Endothelial cell of umbilical vein (primary cell): Measurements from ENCODE around the gene MRPL9. TPM values are rescaled to one million over a fixed set of nuclear protein-coding genes. Genes with fewer than 3 reads are reported as not detected.

Experiments
- BruUV-seq: library from RNA; stranded (reverse); fragments of 400-500 nt; replicated peaks from 2 replicates; lab custom pipeline; 2021; lab: Mats Ljungman, UMichigan
- CTCF ChIA-PET: fragments of 300-600, 350-600 bp; sonication (Branson Sonifier 250); formaldehyde crosslinking; loops from one replicate; lab custom pipeline; 2021; ENCODE audit warnings: antibody characterized with exemption, inconsistent platforms; lab: Charles Lee
- POLR2A ChIA-PET: fragments of 300-600, 350-600 bp; sonication (Branson Sonifier 250); formaldehyde crosslinking; loops from one replicate; lab custom pipeline; 2021; ENCODE audit warnings: antibody characterized with exemption, inconsistent platforms; lab: Charles Lee
- DNase-seq: peaks from one replicate; pipeline ENCODE4 v3.0.0-alpha.2; 2011; ENCODE audit warnings: low read depth, low spot score
- FAIRE-seq: peaks from 2 replicates; lab custom pipeline; 2011; peaks lifted over from hg19 to GRCh38; lab: Jason Lieb, UNC
- H2AFZ ChIP-seq: 2 replicates; pipeline ENCODE4 v1.6.0; 2012; ENCODE audit warnings: low read depth, low read length, control low read depth, inconsistent platforms
- H3K27ac ChIP-seq: 2 replicates; pipeline ENCODE4 v1.5.1; 2011; ENCODE audit warnings: low read depth, mild to moderate bottlenecking, control low read depth, low read length, moderate library complexity; ENCODE audit not compliant: insufficient read depth
- H3K27me3 ChIP-seq, 2 experiments: 2 replicates each; pipeline versions ENCODE4 v1.6.0 to v1.6.1; 2011; ENCODE audit warnings: low read length in 2 of 2, mixed read lengths in 1 of 2; ENCODE audit not compliant: control insufficient read depth in 2 of 2, insufficient read depth in 2 of 2
- H3K36me3 ChIP-seq, 2 experiments: 2 replicates in 1 of 2; 3 replicates in 1 of 2; pipeline ENCODE4 v1.5.1; 2011; ENCODE audit warnings: low read length in 2 of 2, mild to moderate bottlenecking in 1 of 2, moderate library complexity in 1 of 2; ENCODE audit not compliant: control insufficient read depth in 2 of 2, insufficient read depth in 2 of 2; ENCODE audit errors: extremely low read depth in 1 of 2
- H3K4me1 ChIP-seq: 3 replicates; pipeline ENCODE4 v1.5.1; 2011; ENCODE audit warnings: mild to moderate bottlenecking, low read length; ENCODE audit not compliant: control insufficient read depth, insufficient read depth; ENCODE audit errors: extremely low read depth
- H3K4me2 ChIP-seq: 2 replicates; pipeline ENCODE4 v1.6.1; 2011; ENCODE audit warnings: low read length, control low read depth, mixed read lengths; ENCODE audit not compliant: insufficient read depth
- H3K4me3 ChIP-seq, 3 experiments: fragments of 200-600 bp in 1 of 3; sonication (generic), shearing (Covaris generic) in 1 of 3; replicated peaks in 1 of 3; 2 replicates each; pipeline ENCODE4 v1.5.1; 2011 to 2016; ENCODE audit warnings: control low read depth in 3 of 3, low read length in 3 of 3, mild to moderate bottlenecking in 2 of 3, inconsistent platforms in 1 of 3, low read depth in 1 of 3, moderate library complexity in 1 of 3; ENCODE audit not compliant: insufficient read depth in 1 of 3
- H3K79me2 ChIP-seq: 2 replicates; pipeline ENCODE4 v1.6.0; 2012; ENCODE audit warnings: low read length, inconsistent platforms; ENCODE audit not compliant: control insufficient read depth, insufficient read depth
- H3K9ac ChIP-seq: replicated peaks from 2 replicates; pipeline ENCODE3; 2011; ENCODE audit warnings: low read length, control low read depth; ENCODE audit not compliant: insufficient read depth; ENCODE audit errors: extremely low read depth
- H3K9me1 ChIP-seq: replicated peaks from 3 replicates; pipeline ENCODE4 v1.6.0; 2011; ENCODE audit warnings: mild to moderate bottlenecking, low read length; ENCODE audit not compliant: control insufficient read depth, insufficient read depth; ENCODE audit errors: extremely low read depth
- H3K9me3 ChIP-seq: replicated peaks from 2 replicates; pipeline ENCODE4 v1.5.1; 2012; ENCODE audit warnings: low read length, inconsistent platforms; ENCODE audit not compliant: control insufficient read depth, insufficient read depth
- H4K20me1 ChIP-seq: replicated peaks from 2 replicates; pipeline ENCODE3; 2011; ENCODE audit warnings: mild to moderate bottlenecking, low read length; ENCODE audit not compliant: control insufficient read depth, insufficient read depth; ENCODE audit errors: extremely low read depth
- EZH2 ChIP-seq: IDR thresholded peaks from 2 replicates; pipeline ENCODE4 v1.6.1; 2012; ENCODE audit warnings: borderline replicate concordance, low read depth, mild to moderate bottlenecking, moderate library complexity, low read length, inconsistent platforms; ENCODE audit not compliant: severe bottlenecking
- FOS ChIP-seq: IDR thresholded peaks from 2 replicates; pipeline ENCODE4 v1.6.1; 2011; ENCODE audit warnings: mild to moderate bottlenecking, low read length, moderate library complexity, borderline replicate concordance; ENCODE audit not compliant: insufficient read depth
- GATA2 ChIP-seq: IDR thresholded peaks from 2 replicates; pipeline ENCODE4 v1.7.0; 2011; ENCODE audit warnings: low read depth, mild to moderate bottlenecking, moderate library complexity, mixed read lengths, low read length; ENCODE audit not compliant: insufficient read length, insufficient read depth
- JUN ChIP-seq: IDR thresholded peaks from 2 replicates; pipeline ENCODE4 v1.6.1; 2011; ENCODE audit warnings: borderline replicate concordance, low read depth; ENCODE audit not compliant: insufficient read length, insufficient read depth
- MAX ChIP-seq: IDR thresholded peaks from 2 replicates; pipeline ENCODE4 v1.6.1; 2011; ENCODE audit not compliant: insufficient read depth, insufficient read length
- POLR2A ChIP-seq: IDR thresholded peaks from 2 replicates; pipeline ENCODE4 v1.6.1; 2012; ENCODE audit warnings: low read depth, mild to moderate bottlenecking, control low read depth, low read length
- POLR2AphosphoS5 ChIP-seq: IDR thresholded peaks from 2 replicates; pipeline ENCODE4 v1.6.1; 2012; ENCODE audit warnings: low read depth, mild to moderate bottlenecking, control low read depth, low read length, moderate library complexity; ENCODE audit not compliant: insufficient read depth
- dilution Hi-C: fragments of 300-500 bp; cut with MboI; formaldehyde crosslinking; loops from one replicate; pipeline ENCODE4 v1.15.0; 2019; ENCODE audit warnings: low sequenced_read_pairs; ENCODE audit not compliant: extremely low pct_ligation_motif_present
- intact Hi-C: fragments of 100-400 bp; cut with micrococcal nuclease; formaldehyde crosslinking; loops from one replicate; pipeline ENCODE4 v1.10.0; 2022
- polyA plus RNA-seq, 4 experiments: library from polyadenylated mRNA; depleted of rRNA in 3 of 4; stranded (reverse) in 3 of 4; unstranded in 1 of 4; fragments of >200 nt; gene quantifications; 2 replicates each; pipeline versions ENCODE4 v1.2.1 to v1.2.3, GENCODE V29; 2011 to 2012; ENCODE audit warnings: missing spikeins in 1 of 4
- total RNA-seq: library from RNA; stranded (reverse); gene quantifications from 2 replicates; pipeline ENCODE4 v1.2.3, GENCODE V29; 2021
- TF ChIP-seq, protein P1 (sequence below), 2 donors: IDR thresholded peaks; 1 replicate in 1 of 2; 2 replicates in 1 of 2; pipeline ENCODE4 v1.5.1; 2011; ENCODE audit warnings: low read length in 2 of 2, mild to moderate bottlenecking in 2 of 2, moderate library complexity in 2 of 2, control low read depth in 1 of 2, inconsistent platforms in 1 of 2, low read depth in 1 of 2; ENCODE audit not compliant: insufficient read depth in 1 of 2; ENCODE audit errors: extremely low read depth in 1 of 2

Gene MRPL9
- total and polyA plus RNA-seq, 2 donors (not counting 3 experiments of a cell fraction or from before 2014, with no cell fraction given), result 79.1 to 112 TPM

- Histone ChIP-seq H3K27me3 (peaks cover 4% of the 10 kb centered on the region in 2 experiments), H3K9me1 (no peaks in the 10 kb centered on the region), H3K36me3 (no peaks in the 10 kb centered on the region), H3K4me1 (no peaks in the 10 kb centered on the region), H4K20me1 (no peaks in the 10 kb centered on the region), H3K4me3 (no peak overlapping the region), H3K79me2 (no peaks in the 10 kb centered on the region), H3K9ac (no peak overlapping the region), H3K4me2 (no peak overlapping the region), H3K9me3 (no peaks in the 10 kb centered on the region), H2AFZ (no peak overlapping the region), H3K27ac (no peak overlapping the region)
- intact Hi-C loops, result no loop called here
- DNase-seq (no peak), FAIRE-seq (no peak)
- BruUV-seq, result no TSS peak
- TF ChIP-seq GATA2, result no peak
- no peak for TF ChIP-seq EZH2
- TF ChIP-seq MAX, result no peak
- TF ChIP-seq, protein P1, sequence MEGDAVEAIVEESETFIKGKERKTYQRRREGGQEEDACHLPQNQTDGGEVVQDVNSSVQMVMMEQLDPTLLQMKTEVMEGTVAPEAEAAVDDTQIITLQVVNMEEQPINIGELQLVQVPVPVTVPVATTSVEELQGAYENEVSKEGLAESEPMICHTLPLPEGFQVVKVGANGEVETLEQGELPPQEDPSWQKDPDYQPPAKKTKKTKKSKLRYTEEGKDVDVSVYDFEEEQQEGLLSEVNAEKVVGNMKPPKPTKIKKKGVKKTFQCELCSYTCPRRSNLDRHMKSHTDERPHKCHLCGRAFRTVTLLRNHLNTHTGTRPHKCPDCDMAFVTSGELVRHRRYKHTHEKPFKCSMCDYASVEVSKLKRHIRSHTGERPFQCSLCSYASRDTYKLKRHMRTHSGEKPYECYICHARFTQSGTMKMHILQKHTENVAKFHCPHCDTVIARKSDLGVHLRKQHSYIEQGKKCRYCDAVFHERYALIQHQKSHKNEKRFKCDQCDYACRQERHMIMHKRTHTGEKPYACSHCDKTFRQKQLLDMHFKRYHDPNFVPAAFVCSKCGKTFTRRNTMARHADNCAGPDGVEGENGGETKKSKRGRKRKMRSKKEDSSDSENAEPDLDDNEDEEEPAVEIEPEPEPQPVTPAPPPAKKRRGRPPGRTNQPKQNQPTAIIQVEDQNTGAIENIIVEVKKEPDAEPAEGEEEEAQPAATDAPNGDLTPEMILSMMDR (IDR thresholded peaks at IDR 0.05; ENCODE audit: extremely low read depth in 1 of 2, insufficient read depth in 1 of 2, low read depth in 1 of 2, low read length in 2 of 2), result no peak
- TF ChIP-seq JUN, result no peak
- TF ChIP-seq POLR2A, result no peak
- no peak for TF ChIP-seq FOS
- TF ChIP-seq POLR2AphosphoS5, result no peak
- ChIA-PET POLR2A (no interaction called here), CTCF (interaction anchor here (1.1 to 1.5 kb wide), 4 partner anchors 9 to 43 kb away, joined by 3 to 5 read pairs (median 4); no protein-coding TSS in a partner anchor)
- dilution Hi-C loops, result no loop called here
Measured at GRCh38 chr1:151799179-151800022, 36.1 kb upstream of the MRPL9 start.
